Urinary bladder (tissue), 4 donors: Measurements from ENCODE around the gene NAP1L4. TPM values are rescaled to one million over a fixed set of nuclear protein-coding genes. Genes with fewer than 3 reads are reported as not detected.
A peak's percentile ranks its signal among the peaks of the same experiment; 100 is the strongest.

ENCODE experiments used
- DNase-seq: peaks from one replicate; pipeline ENCODE4 v3.0.0-alpha.2; 2015; ENCODE audit errors: extremely low spot score
- H3K27ac ChIP-seq: one replicate; pipeline ENCODE4 v1.5.1; 2013; ENCODE audit warnings: low read depth, mild to moderate bottlenecking, moderate library complexity
- H3K36me3 ChIP-seq: one replicate; pipeline ENCODE4 v1.6.1; 2013; ENCODE audit warnings: mild to moderate bottlenecking, moderate library complexity; ENCODE audit not compliant: insufficient read depth
- H3K4me1 ChIP-seq: one replicate; pipeline ENCODE4 v1.6.1; 2013; ENCODE audit warnings: mild to moderate bottlenecking, moderate library complexity; ENCODE audit not compliant: insufficient read depth
- H3K4me3 ChIP-seq: one replicate; pipeline ENCODE4 v1.5.1; 2013; ENCODE audit warnings: low read depth, low read length
- WGBS: extraction: QIAGEN DNeasy Blood & Tissue Kit; methylation state at CpG from one replicate; pipeline ENCODE4 v1.1.7; 2013; 5-methylcytosine and 5-hydroxymethylcytosine counted together
- polyA plus RNA-seq: library from polyadenylated mRNA; stranded (reverse); fragments of 200-250 nt; gene quantifications from one replicate; pipeline ENCODE4 v1.2.3, GENCODE V29; 2013
- total RNA-seq: library from RNA; depleted of rRNA; stranded (reverse); fragments of >200 nt; gene quantifications from one replicate; pipeline ENCODE4 v1.2.3, GENCODE V29; 2014
- donor health status: healthy with polysubstance abuse.
- donor health status: healthy.

Gene NAP1L4, protein sequence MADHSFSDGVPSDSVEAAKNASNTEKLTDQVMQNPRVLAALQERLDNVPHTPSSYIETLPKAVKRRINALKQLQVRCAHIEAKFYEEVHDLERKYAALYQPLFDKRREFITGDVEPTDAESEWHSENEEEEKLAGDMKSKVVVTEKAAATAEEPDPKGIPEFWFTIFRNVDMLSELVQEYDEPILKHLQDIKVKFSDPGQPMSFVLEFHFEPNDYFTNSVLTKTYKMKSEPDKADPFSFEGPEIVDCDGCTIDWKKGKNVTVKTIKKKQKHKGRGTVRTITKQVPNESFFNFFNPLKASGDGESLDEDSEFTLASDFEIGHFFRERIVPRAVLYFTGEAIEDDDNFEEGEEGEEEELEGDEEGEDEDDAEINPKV
- 154 TPM for total RNA-seq
- 86.9 TPM for polyA plus RNA-seq

DNA sequence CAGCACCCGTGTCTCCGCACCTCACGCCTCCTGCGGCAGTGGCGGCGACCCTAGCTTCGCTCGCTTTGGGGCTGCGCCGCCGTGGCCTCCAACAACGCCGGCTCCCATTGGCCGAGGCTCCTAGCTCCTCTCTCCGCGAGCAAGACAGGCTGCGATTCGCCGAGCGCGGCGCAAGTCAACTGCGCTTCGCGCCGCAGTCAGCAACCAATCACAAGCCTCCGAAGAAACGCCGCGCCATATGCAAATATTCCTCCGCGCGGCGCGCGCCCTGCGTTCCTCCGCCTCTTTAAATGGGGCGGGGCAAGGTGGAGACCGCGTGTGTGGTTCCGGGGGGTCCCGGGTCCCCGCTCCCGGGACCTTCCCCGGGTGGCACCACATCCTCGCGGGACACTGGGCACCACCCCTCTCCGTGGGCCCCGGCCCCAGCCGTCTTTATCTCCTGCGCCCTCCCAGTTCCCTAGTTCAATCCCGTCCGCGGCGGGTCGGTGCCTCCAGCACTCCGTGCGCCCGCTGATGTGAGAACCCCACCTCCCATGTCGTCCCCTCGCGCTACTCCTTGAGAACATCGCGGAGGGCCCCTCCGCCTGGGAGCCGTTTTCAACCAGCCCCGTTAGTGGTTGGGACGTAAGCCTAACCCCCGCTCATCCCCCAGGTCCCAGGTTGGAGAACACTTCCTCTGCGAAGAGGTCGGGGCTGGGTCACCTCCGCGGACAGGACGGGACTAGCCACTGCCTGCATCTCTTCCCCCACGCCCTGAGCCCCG is at the start of gene NAP1L4:
Gene NAP1L4, minus strand, starts transcription at position 96 of the 763 bp plus-strand sequence. CDS start 13,109 bp downstream, outside the sequence.
- H3K4me3 ChIP-seq: peak within 1 kb of the TSS; percentile 99
- under 1% methylated on average over 77 of the region's 77 CpGs for WGBS
- H3K27ac ChIP-seq: peak within 1 kb of the TSS; percentile 97
- peaks cover 2% of the 10 kb centered on the region for H3K4me1 ChIP-seq
- H3K36me3 ChIP-seq: no peaks in the 10 kb centered on the region
- peak; percentile 93 for DNase-seq

DNA sequence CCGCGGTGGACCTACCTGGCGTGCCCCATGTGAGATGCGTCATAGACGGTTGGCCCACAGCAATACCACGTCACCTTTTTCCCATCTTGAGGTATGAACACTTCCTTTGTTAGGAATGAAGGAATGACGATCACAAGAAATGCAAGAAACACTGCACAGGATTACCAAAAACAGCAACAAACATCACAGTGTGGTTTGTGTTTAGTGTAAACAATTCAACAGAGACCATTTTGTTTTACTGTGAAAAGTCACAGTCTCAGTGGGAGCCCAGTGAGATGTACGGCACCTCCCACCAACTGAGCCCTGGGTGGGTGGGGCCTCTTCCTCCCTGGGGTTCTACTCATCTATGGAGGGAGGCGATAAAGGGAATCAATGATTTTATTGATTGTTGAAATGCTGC is 48.8 kb upstream of the NAP1L4 start:
- no peak for DNase-seq
- Histone ChIP-seq H3K4me1 (no peaks in the 10 kb centered on the region), H3K27ac (no peak overlapping the region), H3K4me3 (no peak overlapping the region), H3K36me3 (peaks cover 2% of the 10 kb centered on the region)
- 92% methylated on average over 9 of the region's 9 CpGs for WGBS

DNA sequence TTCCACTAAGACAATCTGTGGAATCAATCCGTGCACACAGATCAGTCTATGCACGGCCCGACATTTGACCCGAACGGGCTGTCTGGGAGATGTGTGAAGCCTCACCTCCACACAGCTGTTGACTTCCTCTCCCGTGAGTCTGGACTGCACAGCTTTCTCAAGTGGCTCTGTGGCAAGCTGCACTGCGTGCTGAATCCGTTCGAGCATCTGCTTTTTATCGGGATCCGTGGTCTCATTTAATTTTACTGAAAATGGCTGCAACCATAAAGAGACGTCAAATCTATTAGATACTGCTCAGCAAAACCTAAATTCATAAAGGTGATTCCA is 45.8 kb upstream of the NAP1L4 start:
- DNase-seq: no peak
- no peaks in the 10 kb centered on the region for H3K4me1 ChIP-seq
- no peak overlapping the region for H3K4me3 ChIP-seq
- H3K36me3 ChIP-seq: peaks cover 2% of the 10 kb centered on the region
- no peak overlapping the region for H3K27ac ChIP-seq
- 82% methylated on average over 12 of the region's 12 CpGs for WGBS

DNA sequence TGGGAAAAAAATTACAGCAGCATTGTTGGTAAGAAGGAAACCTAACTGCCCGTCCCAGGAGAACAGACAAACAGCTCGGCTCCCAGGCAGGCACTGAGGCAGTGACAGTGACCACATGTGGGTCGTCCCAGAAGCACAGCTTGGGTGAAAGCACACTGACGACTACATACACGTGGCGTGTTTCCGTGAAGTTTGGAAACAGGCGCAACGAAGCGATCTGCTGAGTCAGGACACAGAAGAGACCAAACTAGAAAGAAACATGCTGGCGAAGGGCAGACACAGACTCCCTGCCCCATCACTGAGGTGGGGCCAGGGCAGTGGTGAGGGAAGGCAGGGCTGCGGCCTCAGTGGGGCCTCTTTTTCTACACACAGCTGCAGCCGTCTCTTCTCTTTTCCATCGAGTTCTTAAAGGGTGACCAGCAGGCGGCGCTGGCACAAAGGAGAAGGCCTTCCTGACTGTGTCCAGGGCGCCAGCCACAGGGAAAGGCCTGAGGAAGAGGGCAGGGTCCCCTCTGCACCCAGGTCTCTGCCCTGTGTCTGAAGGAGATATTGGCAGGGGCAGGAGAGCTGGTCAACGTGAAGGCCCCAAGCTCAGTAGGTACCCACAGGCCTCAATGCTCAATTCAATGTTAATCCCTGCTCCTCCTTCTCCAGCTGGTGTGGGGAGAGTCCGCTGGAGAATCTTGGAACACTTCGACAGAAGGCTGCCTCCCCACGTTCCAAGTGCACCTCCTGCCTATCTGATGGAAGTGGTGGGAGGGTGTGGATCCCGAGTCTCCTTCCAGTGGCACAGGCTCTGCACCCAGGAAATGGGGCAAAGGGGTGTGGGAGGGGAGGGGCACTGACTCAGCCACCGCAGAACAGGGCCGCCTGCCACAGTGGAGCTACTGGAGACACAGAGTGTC is 45.2 kb upstream of the NAP1L4 start:
- H3K36me3 ChIP-seq: peaks cover 2% of the 10 kb centered on the region
- H3K27ac ChIP-seq: peak overlapping the region; percentile 2
- WGBS: 53% methylated on average over 24 of the region's 24 CpGs
- no peaks in the 10 kb centered on the region for H3K4me1 ChIP-seq
- DNase-seq: no peak
- no peak overlapping the region for H3K4me3 ChIP-seq

DNA sequence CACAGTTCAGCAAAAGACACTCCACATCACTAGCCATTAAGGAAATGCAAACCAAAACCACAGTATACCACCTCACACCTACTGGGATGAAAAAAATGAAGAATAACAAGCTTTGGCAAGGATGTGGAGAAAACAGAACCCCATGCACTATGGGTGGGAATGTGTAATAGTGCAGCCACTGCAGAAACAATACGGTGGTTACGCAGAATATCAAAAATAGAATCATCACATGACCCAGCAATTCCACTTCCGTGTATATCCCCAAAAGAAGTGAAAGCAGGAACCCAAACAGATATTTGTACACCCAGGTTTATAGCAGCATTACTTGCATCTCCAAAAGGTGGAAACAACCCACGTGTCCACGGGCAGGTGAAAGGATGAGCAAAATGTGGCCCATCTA is 44.3 kb upstream of the NAP1L4 start:
- 87% methylated on average over 5 of the region's 5 CpGs for WGBS
- no peaks in the 10 kb centered on the region for H3K4me1 ChIP-seq
- no peak overlapping the region for H3K27ac ChIP-seq
- no peak for DNase-seq
- H3K36me3 ChIP-seq: peaks cover 2% of the 10 kb centered on the region
- H3K4me3 ChIP-seq: no peak overlapping the region

DNA sequence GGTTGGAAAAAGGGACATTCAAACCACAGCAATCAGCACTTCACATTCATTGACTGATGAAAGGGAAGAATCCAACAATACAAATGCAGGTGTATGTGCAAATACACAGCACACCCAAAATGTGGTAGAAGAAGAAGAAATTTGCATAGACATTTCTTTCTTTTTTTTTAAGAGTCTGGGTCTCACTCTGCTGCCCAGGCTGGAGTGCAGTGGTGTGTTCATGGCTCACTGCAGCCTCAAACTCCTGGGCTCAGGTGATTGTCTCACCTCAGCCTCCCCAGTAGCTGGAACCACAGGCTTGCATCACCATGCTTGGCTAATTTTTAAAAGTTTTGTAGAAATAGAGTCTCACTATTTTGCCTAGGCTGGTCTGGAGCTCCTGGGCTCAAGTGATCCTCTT is 43.2 kb upstream of the NAP1L4 start:
- Histone ChIP-seq H3K4me3 (no peak overlapping the region), H3K36me3 (peaks cover 2% of the 10 kb centered on the region), H3K4me1 (peaks cover 2% of the 10 kb centered on the region), H3K27ac (no peak overlapping the region)
- DNase-seq: no peak

DNA sequence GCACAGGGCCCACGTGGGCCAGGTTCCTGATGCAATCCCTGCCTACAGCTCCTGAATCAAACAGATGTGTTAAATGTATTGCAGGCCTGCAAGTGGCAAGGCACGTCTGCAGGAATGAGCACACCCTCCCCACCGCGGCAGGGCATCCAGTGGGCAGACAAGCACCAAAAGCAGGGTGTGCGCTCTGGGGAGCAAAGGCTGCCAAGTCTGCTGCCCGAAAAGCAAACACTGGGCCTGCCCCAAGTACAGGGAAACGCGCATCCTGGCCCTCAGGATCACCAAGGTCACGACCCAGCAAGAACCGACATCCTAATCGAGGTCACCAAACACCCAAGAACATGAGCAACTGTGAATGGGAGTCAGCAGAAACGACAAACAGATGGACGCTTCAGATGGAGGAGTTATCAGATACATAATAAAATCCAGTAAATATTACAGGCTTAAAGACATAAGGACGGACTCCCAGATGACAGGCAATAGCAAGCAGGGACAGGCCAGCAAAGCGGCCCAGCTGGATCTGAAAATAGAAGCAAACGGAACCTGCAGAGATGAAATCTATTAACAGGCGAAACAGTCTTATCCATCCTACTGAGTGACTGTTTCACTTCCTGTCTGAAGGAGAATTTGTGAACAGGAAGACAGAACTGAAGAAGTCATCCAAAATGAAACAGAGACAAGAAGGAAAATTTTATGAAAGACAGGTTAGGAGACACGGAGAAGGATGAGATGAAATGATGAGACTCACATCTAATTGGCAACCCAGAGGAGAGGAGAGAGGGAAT is 38.4 kb upstream of the NAP1L4 start:
- Histone ChIP-seq H3K27ac (peak overlapping the region; percentile 25), H3K4me1 (peaks cover 2% of the 10 kb centered on the region), H3K36me3 (peaks cover 4% of the 10 kb centered on the region), H3K4me3 (no peak overlapping the region)
- no peak for DNase-seq
- WGBS: 50% methylated on average over 18 of the region's 18 CpGs

DNA sequence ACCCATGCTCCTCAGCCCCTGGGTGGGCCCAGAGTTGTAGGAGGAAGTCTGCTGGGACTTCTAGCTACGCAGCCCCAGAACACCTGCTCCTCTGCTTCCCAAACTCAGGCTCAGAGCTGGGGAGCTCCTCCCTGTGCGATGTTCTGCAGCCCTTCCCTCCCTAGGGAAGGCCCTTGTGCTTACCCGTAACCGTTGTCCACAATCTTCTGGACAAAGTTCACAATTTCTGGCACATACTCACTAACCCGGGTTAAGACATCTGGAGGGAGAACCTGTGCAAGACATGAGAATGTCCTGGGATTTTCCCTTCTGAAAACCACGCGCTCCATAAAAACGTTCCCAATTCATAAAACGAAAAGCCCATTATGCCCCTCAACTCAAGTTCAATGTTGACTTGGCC is 36.7 kb upstream of the NAP1L4 start:
- 94% methylated on average over 9 of the region's 9 CpGs for WGBS
- H3K4me1 ChIP-seq: peaks cover 2% of the 10 kb centered on the region
- H3K27ac ChIP-seq: no peak overlapping the region
- H3K36me3 ChIP-seq: peaks cover 4% of the 10 kb centered on the region
- no peak for DNase-seq
- H3K4me3 ChIP-seq: no peak overlapping the region

DNA sequence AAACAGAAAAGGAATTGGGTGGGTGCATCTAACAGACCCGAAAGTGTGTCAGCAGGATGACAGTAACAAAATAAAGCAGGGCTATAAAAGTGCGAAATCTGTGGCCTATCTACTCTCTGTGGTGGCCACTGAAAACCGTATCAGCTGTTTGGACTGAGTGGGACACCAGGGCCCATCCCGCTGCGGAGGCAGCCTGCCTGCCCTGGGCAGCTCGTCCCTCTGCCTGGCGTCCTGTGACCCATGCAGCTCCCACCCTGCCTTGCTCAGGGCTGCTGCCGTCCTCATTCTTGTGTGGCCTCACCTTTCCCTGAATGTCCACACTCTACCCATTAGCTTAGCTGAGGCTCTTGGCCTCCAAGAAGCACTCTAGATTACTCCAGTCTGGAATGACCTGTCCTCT is 34.7 kb upstream of the NAP1L4 start:
- no peak for DNase-seq
- peaks cover 2% of the 10 kb centered on the region for H3K4me1 ChIP-seq
- H3K27ac ChIP-seq: no peak overlapping the region
- peaks cover 4% of the 10 kb centered on the region for H3K36me3 ChIP-seq
- H3K4me3 ChIP-seq: no peak overlapping the region
- 91% methylated on average over 8 of the region's 8 CpGs for WGBS

DNA sequence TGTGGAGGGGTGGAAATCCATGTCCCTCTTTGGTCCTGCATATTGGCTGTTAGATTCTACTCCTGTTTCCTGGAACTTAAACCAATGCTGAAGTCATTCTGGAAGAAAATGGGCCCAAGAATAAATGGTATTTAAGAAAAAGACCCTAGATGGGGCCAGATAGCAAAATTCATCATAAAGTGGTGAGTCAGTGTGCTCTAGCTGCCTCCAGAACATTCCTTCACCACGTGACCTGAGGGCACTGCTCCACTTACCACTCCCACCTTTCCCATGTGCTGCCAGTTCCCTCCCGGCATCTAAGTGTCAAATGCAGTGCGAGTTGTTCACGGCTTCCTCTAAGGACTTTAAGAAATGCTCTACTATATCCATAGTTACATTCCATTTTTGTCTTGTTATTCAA is 30.9 kb upstream of the NAP1L4 start:
- H3K36me3 ChIP-seq: no peaks in the 10 kb centered on the region

DNA sequence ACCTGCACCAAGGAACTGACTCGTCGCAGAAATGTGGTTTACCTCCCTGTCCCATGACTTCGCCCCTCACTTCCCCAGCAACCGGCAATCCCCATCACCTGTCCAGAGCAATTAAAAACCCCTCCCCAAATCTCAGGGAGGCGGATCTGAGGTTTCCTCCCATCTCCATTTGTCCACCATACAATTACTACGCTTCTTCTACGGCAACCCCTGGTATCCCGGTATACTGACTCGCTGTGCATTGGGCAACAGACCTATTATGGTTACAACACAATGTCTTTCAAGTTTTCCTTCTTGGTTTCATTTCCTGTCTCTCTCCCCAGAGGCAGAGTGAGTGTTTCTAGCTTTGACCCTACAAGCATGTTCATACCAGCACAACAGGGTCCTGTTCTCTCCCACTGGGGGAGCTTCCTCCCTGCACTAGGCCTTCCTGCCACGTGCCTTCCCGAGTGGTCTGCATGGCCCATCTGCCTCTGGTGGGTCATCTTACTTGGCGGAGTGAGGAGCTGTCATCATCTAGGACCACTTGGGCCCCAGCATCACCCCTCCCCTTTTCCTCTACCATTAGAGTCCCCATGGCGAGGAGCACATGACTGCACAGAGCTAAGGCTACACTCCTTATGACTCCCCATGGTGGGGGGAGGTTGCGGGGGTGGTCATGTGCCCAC is 30.3 kb upstream of the NAP1L4 start:
- H3K4me1 ChIP-seq: no peaks in the 10 kb centered on the region
- 86% methylated on average over 14 of the region's 14 CpGs for WGBS
- H3K4me3 ChIP-seq: no peak overlapping the region
- H3K36me3 ChIP-seq: peaks cover 2% of the 10 kb centered on the region
- no peak for DNase-seq
- no peak overlapping the region for H3K27ac ChIP-seq

More for the DNA sequence above, 30.9 kb upstream of the NAP1L4 start:
- Histone ChIP-seq H3K27ac (no peak overlapping the region), H3K4me1 (no peaks in the 10 kb centered on the region), H3K4me3 (no peak overlapping the region)
- no peak for DNase-seq
- WGBS: 80% methylated on average over 4 of the region's 4 CpGs

DNA sequence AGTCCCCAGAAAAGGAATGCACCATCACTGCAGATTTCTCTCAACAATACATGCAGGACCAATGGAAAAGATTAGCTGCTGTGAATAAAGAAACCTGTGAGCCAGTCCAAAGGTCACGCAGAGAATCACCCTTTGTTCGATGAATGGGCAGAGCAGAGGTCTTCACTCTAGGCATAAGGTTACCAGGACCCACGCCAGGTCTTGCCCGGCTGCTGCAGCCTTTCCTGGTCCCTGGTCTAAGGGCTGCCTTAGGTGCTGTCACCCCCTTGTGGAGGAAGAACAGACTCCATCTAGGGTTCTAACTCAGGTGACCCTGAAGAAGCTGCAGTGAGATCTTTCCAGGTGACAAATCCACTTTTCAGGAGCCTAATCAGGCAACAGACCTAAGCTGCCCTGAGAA is 29.0 kb upstream of the NAP1L4 start:
- no peak overlapping the region for H3K27ac ChIP-seq
- no peak for DNase-seq
- 63% methylated on average over 4 of the region's 4 CpGs for WGBS
- peaks cover 5% of the 10 kb centered on the region for H3K36me3 ChIP-seq
- H3K4me1 ChIP-seq: no peaks in the 10 kb centered on the region
- no peak overlapping the region for H3K4me3 ChIP-seq
